Measurements from ENCODE around the gene ANGPT4.

The ANGPT4 gene

DNA sequence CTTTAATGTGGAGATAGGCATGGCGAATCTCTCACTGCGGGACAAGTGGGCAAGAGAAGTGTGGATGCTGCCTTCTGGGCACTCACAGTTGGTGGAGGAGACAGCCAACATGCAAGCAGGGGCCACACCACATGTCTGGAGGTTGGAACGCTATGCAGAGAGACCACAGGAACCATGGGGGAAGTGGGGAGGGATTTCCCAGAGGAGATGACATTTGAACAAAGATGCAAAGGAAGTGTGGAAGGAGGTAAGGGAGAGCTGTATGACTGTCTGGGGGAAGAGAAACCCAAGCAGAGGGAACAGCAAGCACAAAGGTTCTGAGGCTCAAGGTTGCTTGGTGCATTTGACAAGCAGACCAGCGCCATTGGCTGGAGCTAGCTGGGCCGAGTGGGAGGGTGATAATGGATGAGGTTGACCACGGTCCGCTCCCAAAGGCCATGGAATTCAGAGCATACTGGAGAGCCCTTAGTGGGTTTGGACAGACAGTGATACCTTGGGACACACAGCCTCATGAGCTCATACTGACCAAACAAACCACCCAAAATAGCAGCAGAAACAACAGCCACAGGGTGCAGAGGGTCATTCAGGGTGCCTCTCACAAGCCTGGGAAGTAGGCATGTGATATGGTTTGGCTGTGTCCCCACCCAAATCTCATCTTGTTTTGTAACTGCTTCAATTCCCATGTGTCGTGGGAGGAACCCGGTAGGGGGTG is 90.3 kb downstream of the ANGPT4 start:
- DNase-seq (ENCODE audit: low read depth): no peak

DNA sequence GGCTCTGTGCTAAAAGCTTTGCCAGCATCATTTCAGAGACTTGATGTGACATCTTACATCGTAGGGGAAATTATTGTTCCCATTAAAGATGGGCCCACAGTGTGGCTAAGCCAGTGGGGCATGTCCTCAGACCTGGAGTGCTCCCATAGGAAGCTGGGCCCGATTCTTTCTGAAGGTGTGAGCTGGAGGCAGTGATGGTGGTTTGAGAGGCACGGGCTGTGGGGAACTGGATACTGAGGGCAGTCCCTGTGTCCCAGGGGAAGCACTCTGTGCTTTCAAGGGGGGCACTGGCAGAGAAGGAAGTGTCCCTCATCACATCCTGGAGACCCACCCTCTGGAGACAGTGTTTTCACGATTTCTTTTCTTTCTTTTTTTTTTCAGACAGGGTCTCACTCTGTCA is 91.2 kb downstream of the ANGPT4 start:
- DNase-seq (ENCODE audit: low read depth): no peak

DNA sequence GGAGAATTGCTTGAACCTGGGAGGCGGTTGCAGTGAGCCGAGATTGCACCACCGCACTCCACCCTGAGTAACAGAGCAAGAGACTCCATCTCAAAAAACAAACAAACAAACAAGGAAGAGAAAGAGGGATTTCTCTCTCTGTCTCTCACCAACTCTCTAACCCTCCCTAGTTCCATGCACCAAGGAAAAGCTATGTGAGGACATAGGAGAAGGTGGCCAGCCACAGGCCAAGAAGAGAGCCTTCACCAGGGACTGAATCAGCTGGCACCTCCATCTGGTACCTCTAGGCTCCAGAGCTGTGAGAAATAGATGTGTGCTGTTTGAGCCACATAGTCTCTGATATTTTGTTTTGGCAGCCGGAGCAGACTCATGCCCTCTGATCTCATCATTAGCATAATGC is 91.6 kb downstream of the ANGPT4 start:
- no peak for DNase-seq (ENCODE audit: low read depth)

DNA sequence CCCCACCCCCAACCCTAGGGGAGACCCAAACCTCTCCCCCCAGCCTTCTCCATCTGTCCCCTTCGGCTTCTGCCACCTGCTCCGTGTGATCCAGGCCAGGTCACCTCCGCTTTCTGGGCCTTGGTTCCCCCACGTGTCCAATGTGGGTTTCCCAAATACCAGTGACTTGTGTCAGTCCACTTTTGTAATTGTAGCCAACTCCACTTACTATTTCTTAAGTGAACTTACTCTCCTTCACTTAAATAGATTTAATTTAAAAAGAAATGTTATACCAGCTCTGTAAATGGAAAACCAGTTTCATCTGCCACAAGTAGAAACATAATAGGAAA is 92.6 kb downstream of the ANGPT4 start:
- no peak for DNase-seq (ENCODE audit: low read depth)

DNA sequence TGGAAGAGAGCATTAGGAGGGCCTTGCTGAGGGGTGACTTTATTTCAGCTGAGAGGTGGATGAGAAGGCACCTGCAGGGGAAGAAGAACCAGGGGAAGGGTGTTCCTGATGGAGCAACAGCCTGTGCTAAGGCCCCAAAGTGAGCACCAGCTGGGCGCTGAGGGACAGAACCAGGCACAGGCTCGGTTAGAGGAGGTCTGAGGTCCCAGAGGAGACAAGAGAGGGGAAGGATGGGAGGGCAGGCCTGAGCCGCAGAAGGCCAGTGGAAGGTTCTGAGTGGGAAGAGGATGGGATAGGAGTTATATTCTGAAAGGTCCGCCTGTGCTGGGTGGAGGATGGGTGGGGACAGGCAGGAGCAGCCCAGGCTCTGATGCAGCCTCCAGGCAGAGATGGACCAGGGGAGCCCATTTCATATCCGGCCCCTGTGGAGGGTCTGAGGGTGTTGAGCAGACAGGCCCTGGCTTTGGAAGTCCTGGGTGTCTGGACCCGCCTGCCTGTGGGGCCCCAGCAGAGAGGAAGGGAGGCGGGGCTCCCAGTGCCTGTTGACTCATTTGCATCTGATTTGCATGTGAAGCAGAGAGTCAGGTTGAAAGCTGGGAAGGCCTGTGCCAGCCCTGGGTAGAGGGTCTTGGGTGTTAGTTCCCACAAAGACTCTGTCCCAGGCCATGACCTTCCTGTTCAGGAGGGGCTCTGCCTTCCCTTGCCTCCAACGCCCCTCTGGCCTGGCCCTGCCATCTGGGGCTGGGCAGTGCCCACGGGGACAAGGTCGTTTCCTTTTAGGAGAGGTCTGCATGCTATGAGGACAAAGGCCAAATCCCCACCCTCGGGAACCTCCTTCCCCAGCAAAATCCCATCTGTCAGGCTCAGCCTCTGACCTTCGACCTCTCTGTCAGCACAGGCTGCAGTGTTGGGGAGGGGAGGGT is 93.2 kb downstream of the ANGPT4 start:
- DNase-seq (ENCODE audit: low read depth): no peak

DNA sequence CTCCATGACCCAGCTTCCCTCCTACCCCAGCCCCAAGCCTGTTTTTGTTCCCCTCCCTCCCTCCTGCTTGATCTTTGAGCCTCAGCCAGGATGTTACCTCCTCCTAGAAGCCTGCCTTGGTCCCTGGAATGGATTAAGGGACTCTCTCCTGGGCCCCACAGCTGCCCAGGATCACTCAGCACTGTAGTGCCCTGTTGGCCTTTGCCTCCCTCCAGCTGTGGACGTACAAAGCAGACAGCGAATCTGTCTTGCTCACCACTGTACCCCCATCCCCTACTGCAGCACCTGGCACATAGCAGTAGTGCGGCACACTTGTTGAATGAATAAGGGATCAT is 94.4 kb downstream of the ANGPT4 start:
- DNase-seq (ENCODE audit: low read depth): no peak

DNA sequence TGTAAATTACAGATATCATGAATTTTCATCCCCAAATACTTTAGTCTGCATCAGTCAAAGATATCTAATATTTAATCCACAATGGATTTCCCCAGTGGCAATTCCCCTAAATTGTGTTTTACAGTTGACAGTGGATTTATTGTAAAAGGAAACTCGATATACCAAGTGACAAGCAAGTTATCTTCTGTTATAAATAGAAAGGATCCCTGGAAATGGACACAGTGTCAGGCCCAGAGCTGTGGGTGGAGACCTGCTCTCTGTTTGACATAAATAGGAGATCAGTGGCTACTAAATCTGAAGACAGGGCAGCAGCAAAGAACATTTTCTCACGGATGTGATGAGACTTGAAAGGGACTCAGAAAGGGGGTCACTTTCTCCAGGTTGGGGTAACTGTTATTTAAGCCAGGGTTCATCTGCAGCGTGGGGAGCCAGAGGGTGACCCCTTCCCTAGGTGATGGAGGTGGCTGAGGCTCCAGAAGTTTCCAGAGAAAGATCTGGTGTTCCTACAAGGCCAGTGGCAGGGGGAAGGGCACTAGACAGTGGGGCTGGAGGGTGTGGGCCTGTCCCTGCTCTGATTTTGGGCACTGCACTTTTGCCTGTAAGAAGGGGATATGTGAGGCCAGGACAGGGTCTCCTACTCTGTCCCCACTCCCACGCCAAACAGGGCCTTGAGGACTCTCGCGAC is 94.9 kb downstream of the ANGPT4 start:
- no peak for DNase-seq (ENCODE audit: low read depth)

DNA sequence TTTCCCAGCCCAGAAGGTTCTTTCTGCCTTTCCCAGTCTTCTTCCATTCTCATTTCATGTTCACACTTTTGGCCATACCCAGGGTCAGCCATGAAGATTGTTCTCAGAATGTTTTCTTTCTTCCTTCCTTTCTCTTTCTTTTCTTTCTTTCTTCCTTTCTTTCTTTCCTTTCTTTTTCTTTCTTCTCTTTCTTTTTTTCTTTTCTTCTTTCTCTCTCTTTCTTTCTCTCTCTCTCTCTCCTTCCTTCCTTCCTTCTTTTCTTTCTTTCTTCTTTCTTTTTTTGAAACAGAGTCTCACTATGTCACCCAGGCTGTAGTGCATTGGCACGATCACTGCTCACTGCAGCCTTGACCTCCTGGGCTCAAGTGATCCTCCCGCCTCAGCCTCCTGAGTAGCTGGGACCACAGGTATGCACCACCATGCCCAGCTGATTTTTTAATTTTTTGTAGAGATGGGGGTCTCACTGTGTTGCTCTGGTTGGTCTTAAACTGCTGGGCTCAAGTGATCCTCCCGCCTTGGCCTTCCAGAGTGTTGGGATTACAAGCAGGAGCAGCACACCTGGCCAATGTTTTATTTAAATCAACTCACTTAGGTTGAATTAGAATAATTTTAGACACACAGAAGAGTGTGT is 95.7 kb downstream of the ANGPT4 start:
- no peak for DNase-seq (ENCODE audit: low read depth)

Data from stimulated activated CD8-positive, alpha-beta memory T cell treated with anti-CD3 and anti-CD28 coated beads, Interleukin-15, amount 100 ng/mL, for 1 hour (primary cell).